Measurements from ENCODE around the gene PVALEF. TPM values are rescaled to one million over a fixed set of nuclear protein-coding genes. Genes with fewer than 3 reads are reported as not detected.

The PVALEF gene
- polyA plus RNA-seq, 1 of the 3 experiments (the other 2 are of a cell fraction) = not detected

- H3K27ac ChIP-seq (ENCODE audit: low read depth in 2 of 2, low read length in 1 of 2) = no peak overlapping the region
- H3K36me3 ChIP-seq (replicated peaks in 1 of 2; ENCODE audit: control insufficient read depth in 1 of 2, insufficient read depth in 2 of 2, low read length in 1 of 2) = no peaks in the 10 kb centered on the region
- 83% methylated on average over 19 of the region's 19 CpGs for WGBS (ENCODE audit: low lambda C conversion rate)
- no peak for DNase-seq
- peaks cover 5% of the 10 kb centered on the region for H3F3A ChIP-seq (replicated peaks; ENCODE audit: insufficient read depth)
- no peak overlapping the region for H3K4me3 ChIP-seq (ENCODE audit: low read depth in 2 of 2, low read length in 1 of 2)
- no peaks in the 10 kb centered on the region for H3K27me3 ChIP-seq (ENCODE audit: insufficient read depth)
- CTCF ChIA-PET = interaction anchor here (1.2 to 3.6 kb wide), 3 partner anchors 19 to 40 kb away, joined by 5 to 18 read pairs (median 9); no protein-coding TSS in a partner anchor
- no peaks in the 10 kb centered on the region for H4K20me1 ChIP-seq (ENCODE audit: insufficient read depth)
- no peaks in the 10 kb centered on the region for H3K9me3 ChIP-seq
- TF ChIP-seq USF2 (IDR thresholded peaks at IDR 0.05; ENCODE audit: borderline replicate concordance, low read depth, low read length) = no peak
- TF ChIP-seq RAD21 (IDR thresholded peaks at IDR 0.05; ENCODE audit: low read length) = no peak
- TF ChIP-seq EP300 (IDR thresholded peaks at IDR 0.05; ENCODE audit: borderline replicate concordance in 1 of 2, low read depth in 1 of 2, low read length in 1 of 2) = no peak
- TF ChIP-seq FOXM1 (IDR thresholded peaks at IDR 0.05; ENCODE audit: low read depth) = no peak
- TF ChIP-seq TAF1 (IDR thresholded peaks at IDR 0.05; ENCODE audit: borderline replicate concordance, low read depth, low read length) = no peak
- TF ChIP-seq YY1 (IDR thresholded peaks at IDR 0.05; ENCODE audit: low read depth) = no peak
- TF ChIP-seq CTCF (IDR thresholded peaks at IDR 0.05) = no peak
- TF ChIP-seq TCF12 (IDR thresholded peaks at IDR 0.05) = no peak
- TF ChIP-seq NFIC (IDR thresholded peaks at IDR 0.05; ENCODE audit: borderline replicate concordance) = no peak
- H3K9ac ChIP-seq = no peak overlapping the region
- no peaks in the 10 kb centered on the region for H3K9me2 ChIP-seq
- H3K4me2 ChIP-seq = no peak overlapping the region
- H3K79me2 ChIP-seq (ENCODE audit: insufficient read depth) = no peaks in the 10 kb centered on the region
- H2AFZ ChIP-seq (ENCODE audit: low read depth) = no peak overlapping the region
- POLR2A ChIA-PET = no interaction called here
- peaks cover 0 to 7% of the 10 kb centered on the region in 2 experiments; a peak in 1 of 4 replicates for H3K4me1 ChIP-seq (ENCODE audit: control insufficient read depth in 1 of 2, insufficient read depth in 2 of 2, low read depth in 1 of 2, low read length in 1 of 2)
Observed at GRCh38 chr17:81181811-81182185, 16.5 kb downstream of the PVALEF start.

DNA sequence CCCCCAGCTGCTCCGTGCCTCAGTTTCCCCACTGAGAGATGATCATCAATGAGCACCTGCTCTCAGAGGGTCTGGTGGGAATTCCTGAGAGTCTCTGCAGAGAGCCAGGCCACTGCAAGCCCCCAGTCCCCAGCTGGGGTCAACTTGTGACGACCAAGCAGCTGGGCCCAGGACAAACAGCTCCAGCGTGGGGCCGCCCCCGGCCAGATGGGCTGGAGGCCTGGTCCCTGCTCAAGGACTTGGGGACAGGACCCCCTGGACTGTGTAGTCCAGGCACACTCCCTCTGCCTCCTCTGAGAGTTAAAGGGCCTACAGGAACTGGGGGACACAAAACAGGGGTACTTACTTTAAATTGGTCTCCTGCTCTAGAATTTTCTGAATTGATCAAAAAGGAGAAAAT, 17.3 kb downstream of the PVALEF start:
- H3K36me3 ChIP-seq (replicated peaks in 1 of 2; ENCODE audit: control insufficient read depth in 1 of 2, insufficient read depth in 2 of 2, low read length in 1 of 2) = no peaks in the 10 kb centered on the region
- TF ChIP-seq RXRA (IDR thresholded peaks at IDR 0.05; ENCODE audit: borderline replicate concordance, low read depth) (no peak), USF2 (IDR thresholded peaks at IDR 0.05; ENCODE audit: borderline replicate concordance, low read depth, low read length) (no peak), YY1 (IDR thresholded peaks at IDR 0.05; ENCODE audit: low read depth) (no peak), NFIC (IDR thresholded peaks at IDR 0.05; ENCODE audit: borderline replicate concordance) (no peak), EZH2phosphoT487 (IDR thresholded peaks at IDR 0.05; ENCODE audit: borderline replicate concordance, low read depth) (no peak), RAD21 (IDR thresholded peaks at IDR 0.05; ENCODE audit: low read length) (no peak)
- DNase-seq = no peak
- no peak overlapping the region for H3K4me2 ChIP-seq
- CTCF ChIA-PET = interaction anchor here (1.0 to 1.9 kb wide), 3 partner anchors 18 to 81 kb away, joined by 5 to 9 read pairs (median 6); no protein-coding TSS in a partner anchor
- no peak overlapping the region for H3K9ac ChIP-seq
- H3K27me3 ChIP-seq (ENCODE audit: insufficient read depth) = no peaks in the 10 kb centered on the region
- H3F3A ChIP-seq (replicated peaks; ENCODE audit: insufficient read depth) = peaks cover 5% of the 10 kb centered on the region
- H3K4me3 ChIP-seq (ENCODE audit: low read depth in 2 of 2, low read length in 1 of 2) = no peak overlapping the region
- H3K4me1 ChIP-seq (ENCODE audit: control insufficient read depth in 1 of 2, insufficient read depth in 2 of 2, low read depth in 1 of 2, low read length in 1 of 2) = peaks cover 0 to 7% of the 10 kb centered on the region in 2 experiments; a peak in 1 of 4 replicates
- H3K9me2 ChIP-seq = no peaks in the 10 kb centered on the region
- WGBS (ENCODE audit: low lambda C conversion rate) = 20% methylated on average over 1 of the region's 5 CpGs
- POLR2A ChIA-PET = no interaction called here
- no peak overlapping the region for H3K27ac ChIP-seq (ENCODE audit: low read depth in 2 of 2, low read length in 1 of 2)
- H4K20me1 ChIP-seq (ENCODE audit: insufficient read depth) = no peaks in the 10 kb centered on the region
- no peak overlapping the region for H2AFZ ChIP-seq (ENCODE audit: low read depth)
- no peaks in the 10 kb centered on the region for H3K9me3 ChIP-seq
- H3K79me2 ChIP-seq (ENCODE audit: insufficient read depth) = no peaks in the 10 kb centered on the region
